Suprapubic skin (tissue), 4 donors: ENCODE measurements around the gene ANKRD40. TPM values are rescaled to one million over a fixed set of nuclear protein-coding genes. Genes with fewer than 3 reads are reported as not detected.

Experiments
- DNase-seq, 2 donors: peaks; one replicate each; pipeline ENCODE4 v3.0.0-alpha.2; 2019; ENCODE audit warnings: low spot score in 2 of 2
- H3K27ac ChIP-seq: fragments of 200-600 bp; sonication (generic); one replicate; pipeline ENCODE4 v1.5.1; 2019
- H3K27me3 ChIP-seq: fragments of 200-600 bp; sonication (generic); one replicate; pipeline ENCODE4 v1.5.1; 2019
- H3K36me3 ChIP-seq: fragments of 200-600 bp; sonication (generic); one replicate; pipeline ENCODE4 v1.5.1; 2019
- H3K4me1 ChIP-seq: fragments of 200-600 bp; sonication (generic); one replicate; pipeline ENCODE4 v1.5.1; 2019
- H3K4me3 ChIP-seq: fragments of 200-600 bp; sonication (generic); one replicate; pipeline ENCODE4 v1.5.1; 2019; ENCODE audit warnings: mild to moderate bottlenecking
- H3K9me3 ChIP-seq: fragments of 200-600 bp; sonication (generic); one replicate; pipeline ENCODE4 v1.5.1; 2019
- EP300 ChIP-seq: sonication (generic); formaldehyde crosslinking; IDR thresholded peaks from one replicate; pipeline ENCODE4 v1.6.1; 2017; ENCODE audit warnings: antibody characterized with exemption
- POLR2A ChIP-seq, 2 donors: fragments of 450-650 bp; IDR thresholded peaks; one replicate each; pipeline ENCODE4 v1.6.1; 2017; ENCODE audit warnings: antibody characterized with exemption in 2 of 2, mild to moderate bottlenecking in 2 of 2, moderate library complexity in 2 of 2
- POLR2AphosphoS5 ChIP-seq, 3 donors: sonication (generic); formaldehyde crosslinking; IDR thresholded peaks; one replicate each; pipeline ENCODE4 v1.6.1; 2017; ENCODE audit warnings: antibody characterized with exemption in 3 of 3
- WGBS: methylation state at CpG from one replicate; pipeline ENCODE4 v1.1.5; 2018; 5-methylcytosine and 5-hydroxymethylcytosine counted together
- total RNA-seq, 4 donors: library from RNA; depleted of rRNA; stranded (reverse); fragments of >200 nt; gene quantifications; one replicate each; pipeline ENCODE4 v1.1.0, GENCODE V29; 2016
- TF ChIP-seq, protein P1 (sequence below), 2 donors: fragments of 200-600 bp in 1 of 2; fragments of 450-650 bp in 1 of 2; sonication (generic) in 1 of 2; IDR thresholded peaks; one replicate each; pipeline ENCODE4 v1.5.1; 2016 to 2019; ENCODE audit warnings: antibody characterized with exemption in 2 of 2, mild to moderate bottlenecking in 1 of 2, moderate library complexity in 1 of 2

ANKRD40 gene, protein sequence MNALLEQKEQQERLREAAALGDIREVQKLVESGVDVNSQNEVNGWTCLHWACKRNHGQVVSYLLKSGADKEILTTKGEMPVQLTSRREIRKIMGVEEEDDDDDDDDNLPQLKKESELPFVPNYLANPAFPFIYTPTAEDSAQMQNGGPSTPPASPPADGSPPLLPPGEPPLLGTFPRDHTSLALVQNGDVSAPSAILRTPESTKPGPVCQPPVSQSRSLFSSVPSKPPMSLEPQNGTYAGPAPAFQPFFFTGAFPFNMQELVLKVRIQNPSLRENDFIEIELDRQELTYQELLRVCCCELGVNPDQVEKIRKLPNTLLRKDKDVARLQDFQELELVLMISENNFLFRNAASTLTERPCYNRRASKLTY
- total RNA-seq, result 10 to 100 TPM; 21.4 to 33.8 (median 26.6) TPM

DNA sequence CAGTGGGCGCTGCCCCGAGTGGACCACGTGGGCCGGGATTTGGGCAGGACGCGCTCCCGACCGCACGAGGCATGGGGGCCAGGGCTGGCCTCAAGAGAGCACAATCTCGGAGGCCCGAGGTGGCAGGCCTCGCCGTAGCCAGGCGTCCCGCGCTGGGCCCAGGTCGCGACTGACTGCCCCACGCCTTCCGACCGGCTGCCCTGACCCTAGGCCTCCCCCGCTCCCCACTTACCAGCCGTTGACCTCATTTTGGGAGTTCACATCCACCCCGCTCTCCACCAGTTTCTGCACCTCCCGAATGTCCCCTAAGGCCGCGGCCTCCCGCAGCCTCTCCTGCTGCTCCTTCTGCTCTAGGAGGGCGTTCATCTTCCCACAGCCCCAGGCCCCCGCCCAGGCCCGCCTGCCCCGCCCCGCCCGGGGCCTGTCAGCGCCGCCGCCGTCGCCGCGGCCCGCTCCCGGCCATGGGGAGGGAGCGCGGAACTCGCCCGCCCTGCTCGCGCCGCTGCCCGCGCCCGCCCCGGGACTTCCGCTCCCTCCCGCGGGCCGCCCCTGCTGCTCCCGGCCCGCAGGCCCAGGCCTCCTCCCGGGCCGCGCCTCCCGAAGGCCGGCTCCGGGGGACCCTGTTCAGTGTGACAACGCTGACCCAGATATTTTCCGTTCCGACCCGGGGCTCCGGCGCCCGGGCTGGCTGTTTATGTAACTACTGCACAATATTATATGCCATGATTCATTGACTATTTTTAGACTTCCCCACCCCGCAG, at the start of gene ANKRD40:
ANKRD40 (minus strand) TSS at position 626 of the 761 bp plus-strand sequence; CDS start at position 366, 260 bp downstream.
- TF ChIP-seq POLR2AphosphoS5 (IDR thresholded peaks at IDR 0.05), result peak; percentile 33 to 91 (median 77)
- peak in 1 of 2 donors; percentile 51 for TF ChIP-seq POLR2A (IDR thresholded peaks at IDR 0.05)
- TF ChIP-seq, protein P1, sequence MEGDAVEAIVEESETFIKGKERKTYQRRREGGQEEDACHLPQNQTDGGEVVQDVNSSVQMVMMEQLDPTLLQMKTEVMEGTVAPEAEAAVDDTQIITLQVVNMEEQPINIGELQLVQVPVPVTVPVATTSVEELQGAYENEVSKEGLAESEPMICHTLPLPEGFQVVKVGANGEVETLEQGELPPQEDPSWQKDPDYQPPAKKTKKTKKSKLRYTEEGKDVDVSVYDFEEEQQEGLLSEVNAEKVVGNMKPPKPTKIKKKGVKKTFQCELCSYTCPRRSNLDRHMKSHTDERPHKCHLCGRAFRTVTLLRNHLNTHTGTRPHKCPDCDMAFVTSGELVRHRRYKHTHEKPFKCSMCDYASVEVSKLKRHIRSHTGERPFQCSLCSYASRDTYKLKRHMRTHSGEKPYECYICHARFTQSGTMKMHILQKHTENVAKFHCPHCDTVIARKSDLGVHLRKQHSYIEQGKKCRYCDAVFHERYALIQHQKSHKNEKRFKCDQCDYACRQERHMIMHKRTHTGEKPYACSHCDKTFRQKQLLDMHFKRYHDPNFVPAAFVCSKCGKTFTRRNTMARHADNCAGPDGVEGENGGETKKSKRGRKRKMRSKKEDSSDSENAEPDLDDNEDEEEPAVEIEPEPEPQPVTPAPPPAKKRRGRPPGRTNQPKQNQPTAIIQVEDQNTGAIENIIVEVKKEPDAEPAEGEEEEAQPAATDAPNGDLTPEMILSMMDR (IDR thresholded peaks at IDR 0.05), result no peak
- 0% methylated on average over 26 of the region's 74 CpGs for WGBS

DNA sequence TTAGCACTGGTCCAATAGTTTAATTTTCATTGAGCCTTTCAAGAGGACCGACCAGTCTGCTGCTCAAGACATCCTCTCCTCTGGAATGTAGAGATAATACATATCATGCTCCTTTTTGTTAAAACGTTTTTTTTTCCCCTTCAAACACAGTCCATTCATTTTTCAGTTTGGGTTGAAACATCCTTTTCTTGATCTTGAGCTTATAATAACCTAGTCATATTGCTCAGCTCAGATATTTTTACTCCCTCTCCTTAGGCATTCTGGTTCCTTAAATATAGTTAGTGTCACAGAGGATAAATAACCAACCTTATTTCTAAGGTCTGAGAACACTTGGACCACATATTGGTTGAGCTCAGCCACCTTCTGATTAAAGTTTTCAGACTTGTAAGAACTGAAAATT, 46.8 kb upstream of the ANKRD40 start:
- no peaks in the 10 kb centered on the region for H3K27me3 ChIP-seq
- no peaks in the 10 kb centered on the region for H3K9me3 ChIP-seq
- H3K36me3 ChIP-seq, result peaks cover 54% of the 10 kb centered on the region
- no peak for DNase-seq
- H3K27ac ChIP-seq, result no peak overlapping the region
- H3K4me1 ChIP-seq, result no peaks in the 10 kb centered on the region
- H3K4me3 ChIP-seq, result no peak overlapping the region
- TF ChIP-seq POLR2AphosphoS5 (IDR thresholded peaks at IDR 0.05) (no peak), EP300 (no peak), POLR2A (IDR thresholded peaks at IDR 0.05) (no peak)
- TF ChIP-seq, protein P1 (IDR thresholded peaks at IDR 0.05), result no peak
- WGBS, result 71% methylated on average over 2 of the region's 2 CpGs

More for the DNA sequence above, at the start of gene ANKRD40:
- Histone ChIP-seq H3K9me3 (no peaks in the 10 kb centered on the region), H3K27ac (peak within 1 kb of the TSS; percentile 98), H3K36me3 (peaks cover 3% of the 10 kb centered on the region), H3K4me3 (peak within 1 kb of the TSS; percentile 70), H3K4me1 (peaks cover 55% of the 10 kb centered on the region), H3K27me3 (no peaks in the 10 kb centered on the region)
- DNase-seq, result peak; percentile 95 to 96

DNA sequence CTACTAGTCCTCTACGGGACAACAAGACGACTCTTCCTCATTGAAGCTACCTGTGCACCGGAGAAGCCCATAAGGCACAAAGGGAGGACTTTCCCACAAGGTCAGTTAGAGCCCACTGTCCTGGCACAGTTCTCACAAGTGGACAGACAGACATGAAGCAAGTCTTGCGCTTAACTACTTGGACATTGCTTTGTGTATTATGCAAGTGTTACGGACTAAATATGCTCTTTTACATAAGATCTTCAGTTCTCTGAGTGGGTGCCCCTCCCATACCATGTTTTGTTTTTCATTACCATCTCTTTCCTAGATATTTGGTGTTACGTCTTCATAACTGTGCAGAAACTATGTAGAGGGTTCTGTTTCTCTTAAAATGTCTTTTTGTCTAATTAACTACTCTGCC, 41.5 kb upstream of the ANKRD40 start:
- WGBS, result 90% methylated on average over 6 of the region's 6 CpGs
- no peak for TF ChIP-seq POLR2AphosphoS5 (IDR thresholded peaks at IDR 0.05)
- TF ChIP-seq, protein P1 (IDR thresholded peaks at IDR 0.05), result no peak
- TF ChIP-seq POLR2A (IDR thresholded peaks at IDR 0.05), result no peak
- TF ChIP-seq EP300, result no peak
- no peaks in the 10 kb centered on the region for H3K9me3 ChIP-seq
- H3K27me3 ChIP-seq, result no peaks in the 10 kb centered on the region
- peaks cover 100% of the 10 kb centered on the region for H3K36me3 ChIP-seq
- DNase-seq, result no peak
- H3K4me3 ChIP-seq, result no peak overlapping the region
- H3K27ac ChIP-seq, result no peak overlapping the region
- no peaks in the 10 kb centered on the region for H3K4me1 ChIP-seq

DNA sequence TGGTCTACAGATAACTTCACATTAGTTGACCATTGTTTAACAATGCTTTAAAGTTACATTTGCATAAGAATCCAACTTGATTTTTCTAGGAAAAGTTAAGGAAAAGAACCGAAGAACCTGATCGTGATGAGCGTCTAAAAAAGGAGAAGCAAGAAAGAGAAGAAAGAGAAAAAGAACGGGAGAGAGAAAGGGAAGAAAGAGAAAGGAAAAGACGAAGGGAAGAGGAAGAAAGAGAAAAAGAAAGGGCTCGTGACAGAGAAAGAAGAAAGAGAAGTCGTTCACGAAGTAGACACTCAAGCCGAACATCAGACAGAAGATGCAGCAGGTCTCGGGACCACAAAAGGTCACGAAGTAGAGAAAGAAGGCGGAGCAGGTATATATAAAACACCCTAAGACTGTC, 37.9 kb upstream of the ANKRD40 start:
- no peaks in the 10 kb centered on the region for H3K9me3 ChIP-seq
- H3K36me3 ChIP-seq, result peaks cover 100% of the 10 kb centered on the region
- no peak for DNase-seq
- 91% methylated on average over 12 of the region's 12 CpGs for WGBS
- H3K27ac ChIP-seq, result no peak overlapping the region
- H3K4me1 ChIP-seq, result no peaks in the 10 kb centered on the region
- TF ChIP-seq, protein P1 (IDR thresholded peaks at IDR 0.05), result no peak
- TF ChIP-seq EP300 (no peak), POLR2AphosphoS5 (IDR thresholded peaks at IDR 0.05) (no peak), POLR2A (IDR thresholded peaks at IDR 0.05) (no peak)
- H3K4me3 ChIP-seq, result no peak overlapping the region
- H3K27me3 ChIP-seq, result no peaks in the 10 kb centered on the region

DNA sequence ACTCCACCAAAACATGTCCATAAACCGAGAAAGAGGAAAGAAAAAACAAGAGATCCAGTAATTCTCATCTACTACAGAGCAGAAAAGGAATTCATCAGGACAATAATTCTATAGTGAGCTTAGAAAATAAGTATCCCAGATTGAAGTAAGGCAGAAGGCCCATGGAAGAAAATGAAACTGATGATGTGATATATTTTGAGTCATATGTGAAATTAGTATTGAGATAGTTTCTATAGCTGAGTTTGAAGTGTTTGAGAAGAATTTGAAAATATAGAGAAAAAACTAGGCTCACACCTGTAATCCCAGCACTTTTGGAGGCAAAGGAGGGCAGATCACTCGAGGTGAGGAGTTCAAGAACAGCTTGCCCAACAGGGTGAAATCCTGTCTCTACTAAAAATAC, 31.4 kb upstream of the ANKRD40 start:
- DNase-seq, result no peak

More for the DNA sequence above, 31.4 kb upstream of the ANKRD40 start:
- Histone ChIP-seq H3K9me3 (no peaks in the 10 kb centered on the region), H3K36me3 (peaks cover 71% of the 10 kb centered on the region), H3K4me3 (no peak overlapping the region), H3K27me3 (no peaks in the 10 kb centered on the region), H3K4me1 (peaks cover 5% of the 10 kb centered on the region), H3K27ac (no peak overlapping the region)
- 82% methylated on average over 2 of the region's 2 CpGs for WGBS
- no peak for TF ChIP-seq EP300
